Chondrocyte (in vitro differentiated cells): ENCODE measurements around the gene OR6B3. TPM values are rescaled to one million over a fixed set of nuclear protein-coding genes. Genes with fewer than 3 reads are reported as not detected.
"Not testable (repeated sequence)": the region's sequence is repeated elsewhere in the genome, so short reads cannot be mapped to it uniquely, and the experiment has no call there.

ENCODE experiments used
- DNase-seq: peaks from one replicate; pipeline ENCODE4 v3.0.0; 2021; ENCODE audit warnings: mixed read lengths, low spot score
- H3K27ac Mint-ChIP-seq: one replicate; pipeline ENCODE4 v1.8.0; 2021; ENCODE audit warnings: mild to moderate bottlenecking, moderate library complexity, mixed read lengths; ENCODE audit not compliant: unreplicated experiment
- H3K27me3 Mint-ChIP-seq: 2 replicates; pipeline ENCODE4 v1.8.0; 2021; ENCODE audit warnings: low read depth, mixed read lengths
- H3K36me3 Mint-ChIP-seq: 2 replicates; pipeline ENCODE4 v1.8.0; 2021; ENCODE audit warnings: low read depth, mixed read lengths
- H3K4me1 Mint-ChIP-seq: 2 replicates; pipeline ENCODE4 v1.8.0; 2021; ENCODE audit warnings: low read depth, mild to moderate bottlenecking, mixed read lengths
- H3K4me3 Mint-ChIP-seq: one replicate; pipeline ENCODE4 v1.8.0; 2021; ENCODE audit warnings: mild to moderate bottlenecking, moderate library complexity, mixed read lengths; ENCODE audit not compliant: unreplicated experiment
- H3K9me3 Mint-ChIP-seq: 2 replicates; pipeline ENCODE4 v1.8.0; 2021; ENCODE audit warnings: low read depth, mixed read lengths
- total RNA-seq: library from RNA; stranded (reverse); gene quantifications from 3 replicates; pipeline ENCODE4 v1.2.1, GENCODE V29; 2021
- TF ChIP-seq, protein P1 (sequence below): fragments of 200-600 bp; sonication (generic); IDR thresholded peaks from 2 replicates; pipeline ENCODE4 v1.5.0; 2021; ENCODE audit warnings: antibody characterized with exemption, mild to moderate bottlenecking, moderate library complexity

OR6B3 gene
- total RNA-seq, 1 donor from 2014 or later, result not detected

DNA sequence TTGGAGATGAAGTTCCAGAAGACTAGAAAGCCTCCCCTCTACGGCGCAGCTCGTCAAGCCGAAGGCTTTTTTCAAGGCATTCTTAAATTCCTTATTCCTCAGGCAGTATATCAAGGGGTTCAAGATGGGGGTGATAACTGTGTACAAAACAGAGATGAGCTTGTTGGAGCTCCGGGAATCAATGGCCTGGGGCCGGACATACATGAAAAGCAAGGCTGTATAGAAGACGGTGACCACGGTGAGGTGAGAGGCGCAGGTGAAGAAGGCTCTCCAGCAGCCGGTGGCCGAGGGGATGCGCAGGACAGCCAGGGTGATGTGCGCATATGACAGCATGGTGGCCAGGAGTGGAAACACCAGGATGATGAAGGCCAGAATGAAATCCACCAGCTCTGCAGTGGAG lies 8.2 kb downstream of the OR6B3 start:
- Mint-ChIP-seq H3K9me3 (no peaks in the 10 kb centered on the region), H3K4me3 (no peak overlapping the region), H3K36me3 (no peaks in the 10 kb centered on the region), H3K27me3 (peaks cover 47% of the 10 kb centered on the region), H3K4me1 (no peaks in the 10 kb centered on the region), H3K27ac (no peak overlapping the region)
- no peak for DNase-seq
- TF ChIP-seq, protein P1, sequence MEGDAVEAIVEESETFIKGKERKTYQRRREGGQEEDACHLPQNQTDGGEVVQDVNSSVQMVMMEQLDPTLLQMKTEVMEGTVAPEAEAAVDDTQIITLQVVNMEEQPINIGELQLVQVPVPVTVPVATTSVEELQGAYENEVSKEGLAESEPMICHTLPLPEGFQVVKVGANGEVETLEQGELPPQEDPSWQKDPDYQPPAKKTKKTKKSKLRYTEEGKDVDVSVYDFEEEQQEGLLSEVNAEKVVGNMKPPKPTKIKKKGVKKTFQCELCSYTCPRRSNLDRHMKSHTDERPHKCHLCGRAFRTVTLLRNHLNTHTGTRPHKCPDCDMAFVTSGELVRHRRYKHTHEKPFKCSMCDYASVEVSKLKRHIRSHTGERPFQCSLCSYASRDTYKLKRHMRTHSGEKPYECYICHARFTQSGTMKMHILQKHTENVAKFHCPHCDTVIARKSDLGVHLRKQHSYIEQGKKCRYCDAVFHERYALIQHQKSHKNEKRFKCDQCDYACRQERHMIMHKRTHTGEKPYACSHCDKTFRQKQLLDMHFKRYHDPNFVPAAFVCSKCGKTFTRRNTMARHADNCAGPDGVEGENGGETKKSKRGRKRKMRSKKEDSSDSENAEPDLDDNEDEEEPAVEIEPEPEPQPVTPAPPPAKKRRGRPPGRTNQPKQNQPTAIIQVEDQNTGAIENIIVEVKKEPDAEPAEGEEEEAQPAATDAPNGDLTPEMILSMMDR, result no peak

DNA sequence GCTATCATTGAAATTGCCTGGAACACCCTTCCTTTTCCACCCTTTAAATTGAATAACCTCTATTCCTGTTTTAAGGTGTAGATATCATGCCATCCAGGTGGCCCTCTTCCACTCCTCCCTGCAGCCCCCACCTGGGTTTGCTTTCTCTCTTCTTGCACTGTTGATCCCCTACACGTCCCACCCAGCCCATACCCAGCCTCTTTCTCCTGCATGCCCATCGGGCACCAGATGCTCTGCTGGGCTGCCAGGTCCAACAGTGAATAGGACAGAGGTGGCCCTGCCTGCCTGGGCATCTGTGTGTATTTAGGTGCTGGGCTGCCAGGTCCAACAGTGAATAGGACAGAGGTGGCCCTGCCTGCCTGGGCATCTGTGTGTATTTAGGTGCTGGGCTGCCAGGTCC lies 9.2 kb downstream of the OR6B3 start:
- H3K4me3 Mint-ChIP-seq, DNase-seq, H3K36me3 Mint-ChIP-seq, H3K27ac Mint-ChIP-seq, H3K9me3 Mint-ChIP-seq, H3K4me1 Mint-ChIP-seq: not testable (repeated sequence)
- H3K27me3 Mint-ChIP-seq, result peaks cover 40% of the 10 kb centered on the region

DNA sequence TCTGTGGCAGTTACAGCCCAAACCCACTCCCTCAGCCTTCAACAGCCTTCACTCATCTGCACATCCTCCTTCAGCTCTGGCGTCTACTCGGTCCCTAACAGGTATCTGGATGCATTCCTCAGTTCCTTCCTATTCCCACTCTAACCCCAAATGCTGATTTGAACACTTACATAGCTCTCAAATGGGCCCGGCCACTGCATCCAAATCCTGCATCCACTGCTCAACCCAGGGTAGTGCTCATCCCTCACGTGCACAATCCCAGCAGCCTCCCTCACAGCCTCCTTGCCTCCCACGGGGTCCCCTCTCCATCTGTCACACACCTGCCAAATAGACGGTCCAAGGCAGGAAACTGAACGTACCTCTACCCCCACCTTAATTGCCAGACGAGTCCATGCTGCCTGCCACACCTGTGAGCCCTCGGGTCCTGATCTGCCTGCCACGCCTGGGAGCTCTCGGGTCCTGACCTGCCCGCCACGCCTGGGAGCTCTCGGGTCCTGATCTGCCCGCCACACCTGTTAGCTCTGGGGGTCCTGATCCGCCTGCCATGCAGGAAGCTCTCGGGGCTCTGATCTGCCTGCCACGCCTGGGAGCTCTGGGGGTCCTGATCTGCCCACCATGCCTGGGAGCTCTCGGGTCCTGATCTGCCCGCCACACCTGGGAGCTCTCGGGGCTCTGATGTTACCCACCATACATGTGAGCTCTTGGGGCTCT lies 9.9 kb downstream of the OR6B3 start:
- H3K27me3 Mint-ChIP-seq, result peaks cover 35% of the 10 kb centered on the region
- H3K4me3 Mint-ChIP-seq, result no peak overlapping the region
- no peaks in the 10 kb centered on the region for H3K4me1 Mint-ChIP-seq
- H3K27ac Mint-ChIP-seq, result no peak overlapping the region
- DNase-seq, result no peak
- TF ChIP-seq, protein P1, result no peak
- no peaks in the 10 kb centered on the region for H3K36me3 Mint-ChIP-seq
- no peaks in the 10 kb centered on the region for H3K9me3 Mint-ChIP-seq

DNA sequence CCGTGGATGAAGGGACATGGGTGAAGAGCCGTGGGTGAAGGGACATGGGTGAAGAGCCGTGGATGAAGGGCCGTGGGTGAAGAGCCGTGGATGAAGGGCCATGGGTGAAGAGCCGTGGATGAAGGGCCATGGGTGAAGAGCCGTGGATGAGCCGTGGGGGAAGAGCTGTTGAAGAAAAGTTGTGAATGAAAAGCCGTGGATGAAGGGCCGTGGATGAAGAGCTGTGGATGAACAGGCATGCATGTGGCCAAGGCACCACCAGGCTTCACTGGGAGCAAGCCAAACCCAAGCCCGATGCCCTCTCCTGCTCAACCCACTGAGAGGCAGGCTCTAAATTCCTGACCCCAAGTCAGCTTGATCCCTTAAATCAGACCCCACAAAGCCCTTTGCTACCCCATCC lies 10.6 kb downstream of the OR6B3 start:
- H3K27me3 Mint-ChIP-seq, result peaks cover 32% of the 10 kb centered on the region
- H3K4me3 Mint-ChIP-seq, result no peak overlapping the region
- no peaks in the 10 kb centered on the region for H3K36me3 Mint-ChIP-seq
- no peaks in the 10 kb centered on the region for H3K9me3 Mint-ChIP-seq
- DNase-seq, result no peak
- H3K4me1 Mint-ChIP-seq, result no peaks in the 10 kb centered on the region
- no peak overlapping the region for H3K27ac Mint-ChIP-seq
- TF ChIP-seq, protein P1, result no peak

DNA sequence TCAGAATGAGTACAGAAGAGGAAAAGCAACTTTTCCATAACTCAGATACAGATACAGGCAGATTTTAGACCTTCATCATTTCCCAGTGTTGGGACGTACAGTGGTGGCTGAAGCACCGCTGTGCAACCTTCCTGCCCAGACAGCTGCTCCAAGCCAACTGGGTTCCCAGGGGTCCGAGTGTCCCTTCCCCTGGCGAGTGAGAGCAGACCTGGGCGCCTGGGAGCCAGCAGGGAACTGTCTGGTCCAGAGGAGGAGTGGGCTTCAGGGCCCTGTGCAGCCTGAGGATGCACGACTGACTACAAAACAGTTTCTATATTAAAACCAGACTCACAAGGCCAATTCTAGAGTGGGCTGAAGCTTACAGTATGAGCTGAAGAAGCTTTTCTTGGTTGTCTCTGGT lies 12.0 kb downstream of the OR6B3 start:
- no peak overlapping the region for H3K27ac Mint-ChIP-seq
- H3K36me3 Mint-ChIP-seq, result no peaks in the 10 kb centered on the region
- H3K4me3 Mint-ChIP-seq, result no peak overlapping the region
- H3K27me3 Mint-ChIP-seq, result peaks cover 36% of the 10 kb centered on the region
- no peaks in the 10 kb centered on the region for H3K4me1 Mint-ChIP-seq
- TF ChIP-seq, protein P1, result no peak
- no peak for DNase-seq
- no peaks in the 10 kb centered on the region for H3K9me3 Mint-ChIP-seq

DNA sequence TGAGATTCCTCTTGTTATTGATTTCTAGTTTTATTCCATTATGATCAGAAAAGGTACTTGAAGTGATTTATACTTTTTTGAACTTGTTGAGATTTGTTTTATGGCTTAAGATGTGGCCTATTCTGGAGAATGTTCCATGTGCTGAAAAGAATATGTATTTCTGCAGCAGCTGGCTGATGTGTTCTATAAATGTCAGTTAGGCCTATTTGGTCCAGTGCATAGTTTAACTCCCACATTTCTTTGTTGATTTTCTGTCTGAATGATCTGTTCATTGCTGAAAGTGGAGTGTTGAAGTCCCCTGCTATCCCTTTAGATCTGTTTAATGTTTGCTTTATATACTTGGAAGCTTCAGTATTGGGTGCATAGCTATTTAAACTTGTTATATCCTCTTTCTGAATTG lies 16.0 kb downstream of the OR6B3 start:
- Mint-ChIP-seq H3K4me3 (no peak overlapping the region), H3K27ac (no peak overlapping the region), H3K9me3 (no peaks in the 10 kb centered on the region), H3K27me3 (peaks cover 52% of the 10 kb centered on the region), H3K4me1 (no peaks in the 10 kb centered on the region), H3K36me3 (no peaks in the 10 kb centered on the region)
- DNase-seq, result no peak
- TF ChIP-seq, protein P1, result no peak
